COR-L47 (cell line): ENCODE results near the gene CDK19.
"Not testable (repeated sequence)": the region's sequence is repeated elsewhere in the genome, so short reads cannot be mapped to it uniquely, and the experiment has no call there.

Experiments
- DNase-seq: peaks from one replicate; lab custom pipeline; 2025; lab: John Stamatoyannopoulos, UW

CDK19 gene

GRCh38 chr6:110813338-110814101, 1.7 kb downstream of the CDK19 start:
- no peak for DNase-seq

GRCh38 chr6:110812719-110813118, 2.5 kb downstream of the CDK19 start:
- DNase-seq: no peak

GRCh38 chr6:110810896-110811586, 4.2 kb downstream of the CDK19 start:
- no peak for DNase-seq

DNA sequence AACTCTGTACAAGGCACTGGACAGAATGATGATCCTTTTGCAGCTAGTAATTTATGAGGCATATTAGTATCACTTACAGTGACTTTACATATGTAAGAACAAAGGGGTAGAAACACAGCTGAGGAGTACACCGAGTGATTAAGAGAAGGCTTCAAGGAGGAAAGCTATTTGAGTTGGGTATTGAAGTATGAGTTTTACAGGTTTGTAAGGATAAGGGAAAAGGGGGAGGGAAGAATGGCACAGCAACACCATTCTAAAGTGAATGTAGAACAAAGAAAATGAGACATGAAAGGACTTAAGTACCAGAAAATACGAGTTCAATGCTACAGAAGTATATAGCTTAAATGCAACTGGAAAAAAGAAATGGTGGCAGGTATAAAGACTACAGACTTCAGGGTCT, 5.5 kb downstream of the CDK19 start:
- no peak for DNase-seq

- DNase-seq: not testable (repeated sequence)
Measured at GRCh38 chr6:110802175-110802574, 13.1 kb downstream of the CDK19 start.

DNA sequence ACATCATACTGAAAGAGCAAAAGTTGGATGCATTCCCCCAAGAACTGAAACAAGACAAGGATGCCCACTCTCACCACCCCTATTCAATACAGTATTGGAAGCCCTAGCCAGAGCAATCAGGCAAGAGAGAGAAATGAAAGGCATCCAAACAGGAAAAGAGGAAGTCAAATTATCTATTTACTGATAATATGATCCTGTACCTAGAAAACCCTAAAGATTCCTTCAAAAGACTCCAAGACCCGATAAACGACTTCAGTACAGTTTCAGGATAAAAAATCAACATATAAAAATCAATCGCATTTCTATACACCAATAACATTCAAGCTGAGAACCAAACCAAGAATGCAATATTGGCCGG, 14.5 kb downstream of the CDK19 start:
- no peak for DNase-seq

DNA sequence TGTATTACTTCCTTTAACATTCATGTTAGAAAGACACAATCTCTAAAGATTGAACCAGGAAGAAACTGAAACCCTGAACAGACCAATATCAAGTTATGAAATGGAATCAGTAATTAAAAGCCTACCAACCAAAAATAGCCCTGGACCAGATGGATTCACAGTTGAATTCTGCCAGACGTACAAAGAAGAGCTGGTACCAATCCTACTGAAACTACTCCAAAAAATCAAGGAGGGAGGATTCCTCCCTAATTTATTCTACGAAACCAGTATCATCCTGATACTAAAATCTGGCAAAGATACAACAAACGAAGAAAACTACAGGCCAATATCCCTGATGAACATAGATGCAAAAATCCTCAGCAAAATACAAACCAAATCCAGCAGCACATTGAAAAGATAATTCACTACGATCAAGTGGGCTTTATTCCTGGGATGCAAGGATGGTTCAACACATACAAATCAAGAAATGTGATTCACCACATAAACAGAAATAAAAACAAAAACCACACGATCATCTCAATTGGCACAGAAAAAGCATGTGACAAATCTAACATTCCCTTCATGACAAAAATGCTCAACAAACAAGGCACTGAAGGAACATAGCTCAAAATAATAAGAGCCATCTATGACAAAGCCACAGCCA, 15.0 kb downstream of the CDK19 start:
- no peak for DNase-seq

DNA sequence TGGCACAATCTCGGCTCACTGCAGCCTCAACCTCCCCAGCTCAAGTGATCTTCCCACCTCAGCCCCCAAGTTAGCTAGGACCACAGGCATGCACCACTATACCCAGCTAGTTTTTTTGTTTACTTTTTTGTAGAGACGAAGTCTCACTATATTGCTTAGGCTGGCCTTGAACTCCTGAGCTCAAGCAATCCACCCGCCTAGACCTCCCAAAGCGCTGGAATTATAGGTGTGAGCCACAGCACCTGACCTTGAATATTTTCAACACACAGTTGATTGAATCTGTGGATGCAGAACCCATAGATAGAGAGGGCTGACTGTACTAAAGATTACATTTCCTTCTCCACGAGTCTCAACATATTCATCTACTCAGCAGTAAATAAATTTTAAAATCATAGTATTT, 15.6 kb downstream of the CDK19 start:
- no peak for DNase-seq

- DNase-seq: no peak
Measured at GRCh38 chr6:110799189-110799588, 16.1 kb downstream of the CDK19 start.

GRCh38 chr6:110795271-110795670, 20.0 kb downstream of the CDK19 start:
- no peak for DNase-seq

DNA sequence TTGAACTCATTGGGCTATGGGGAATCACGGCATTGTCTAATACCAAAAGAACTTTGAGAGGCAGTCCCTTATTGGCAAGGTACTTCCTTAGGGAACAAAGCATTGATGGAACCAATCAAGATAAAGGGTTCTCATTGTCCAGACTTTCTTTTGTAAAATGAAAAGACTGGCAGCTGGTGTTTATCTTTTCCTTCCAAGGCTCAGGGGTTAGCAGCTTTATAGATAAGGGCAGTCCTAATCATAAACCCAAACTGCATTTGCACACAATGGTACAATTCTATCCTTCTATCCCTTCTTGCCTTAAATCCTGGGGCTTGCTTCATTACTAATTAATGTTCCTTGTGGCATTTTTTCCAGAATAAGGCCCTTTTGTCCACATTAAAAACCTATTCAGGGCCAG, 28.6 kb downstream of the CDK19 start:
- no peak for DNase-seq

- DNase-seq: no peak
Measured at GRCh38 chr6:110786271-110786670, 29.0 kb downstream of the CDK19 start.

DNA sequence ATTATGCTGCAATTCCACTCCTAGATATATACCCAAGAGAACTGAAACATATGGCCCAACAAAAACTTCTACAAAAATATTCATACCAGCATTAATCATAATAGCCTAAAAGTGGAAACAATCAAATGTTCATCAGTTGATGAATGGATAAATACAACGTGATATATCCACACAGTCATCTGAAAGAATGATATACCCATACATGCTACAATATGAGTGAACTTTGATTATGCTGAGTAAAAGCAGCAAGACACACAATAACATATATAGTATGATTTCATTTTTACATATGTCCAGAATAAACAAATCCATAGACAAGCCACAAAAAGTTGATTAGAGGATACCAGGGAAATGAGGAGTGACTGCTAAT, 30.7 kb downstream of the CDK19 start:
- DNase-seq: no peak

DNA sequence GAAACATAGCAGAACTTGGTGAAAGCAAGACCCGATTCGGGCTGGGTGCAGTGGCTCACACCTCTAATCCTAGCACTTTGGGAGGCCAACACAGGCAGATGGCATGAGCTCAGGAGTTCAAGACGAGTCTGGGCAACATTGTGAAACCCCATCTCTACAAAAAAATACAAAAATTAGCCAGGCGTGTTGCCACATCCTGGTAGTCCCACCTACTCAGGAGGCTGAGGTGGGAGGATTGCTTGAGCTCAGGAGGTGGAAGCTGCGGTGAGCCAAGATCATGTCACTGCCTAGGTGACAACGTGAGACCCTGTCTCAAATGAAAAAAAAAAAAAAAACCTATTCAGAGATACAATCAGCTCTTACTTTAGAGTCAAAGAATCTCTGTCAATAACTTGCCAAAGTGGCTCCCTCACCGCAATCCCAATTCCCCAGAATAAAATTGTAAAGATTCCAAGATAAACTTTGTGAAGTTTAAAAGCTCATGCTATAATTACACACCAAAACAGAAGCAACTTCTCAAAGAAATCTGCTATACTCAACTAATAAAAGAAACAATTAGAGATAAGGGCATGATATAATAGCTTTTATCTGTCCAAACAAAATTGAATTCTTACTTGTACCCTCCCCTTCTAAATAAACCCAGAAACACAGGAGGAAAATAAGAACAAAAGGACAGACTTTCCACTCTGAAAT, 33.6 kb downstream of the CDK19 start:
- no peak for DNase-seq

DNA sequence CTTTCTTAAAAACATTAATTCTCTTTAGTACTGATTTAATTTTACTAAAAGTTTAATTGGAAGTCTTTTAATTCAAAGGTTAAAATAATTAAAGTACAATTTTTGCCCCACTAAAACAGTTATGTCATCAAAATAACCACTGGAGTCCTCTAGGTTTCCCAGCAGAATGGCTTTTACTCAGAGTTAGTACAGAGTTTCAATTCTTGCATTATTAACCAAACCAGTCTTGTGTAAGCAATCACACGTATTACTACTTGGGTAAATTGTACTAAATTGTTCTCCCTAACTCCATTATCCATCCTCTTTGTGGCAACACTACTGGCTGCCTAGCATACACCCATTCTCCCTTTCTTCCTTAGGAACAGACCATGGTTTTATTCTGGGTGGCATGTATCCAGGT, 36.9 kb downstream of the CDK19 start:
- DNase-seq: no peak

GRCh38 chr6:110777636-110778035, 37.6 kb downstream of the CDK19 start:
- DNase-seq: no peak

GRCh38 chr6:110776413-110776812, 38.9 kb downstream of the CDK19 start:
- no peak for DNase-seq

GRCh38 chr6:110769923-110770322, 45.3 kb downstream of the CDK19 start:
- DNase-seq: no peak

GRCh38 chr6:110768057-110768456, 47.2 kb downstream of the CDK19 start:
- DNase-seq: no peak

DNA sequence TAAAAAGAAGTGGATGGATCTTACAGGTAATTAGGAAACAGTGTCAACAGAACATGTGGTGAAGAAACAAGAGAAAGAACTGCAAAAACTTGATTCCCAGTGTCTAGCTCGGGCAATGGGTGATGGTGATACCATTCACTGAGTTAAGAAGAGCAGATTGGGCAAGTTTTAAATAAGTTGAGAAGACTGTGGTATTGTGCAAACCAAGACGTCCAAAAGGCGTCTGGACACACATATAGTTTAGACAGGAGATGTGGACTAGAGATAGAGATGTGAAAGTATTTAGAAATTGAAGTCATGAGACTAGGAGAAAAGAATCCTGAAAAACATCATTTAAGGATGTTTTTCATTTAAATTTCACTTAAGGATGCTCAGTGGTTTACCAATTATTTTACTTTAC, 53.9 kb downstream of the CDK19 start:
- DNase-seq: no peak

GRCh38 chr6:110760589-110760988, 54.7 kb downstream of the CDK19 start:
- DNase-seq: no peak

GRCh38 chr6:110760098-110760497, 55.2 kb downstream of the CDK19 start:
- not testable (repeated sequence) for DNase-seq

GRCh38 chr6:110757926-110758325, 57.3 kb downstream of the CDK19 start:
- no peak for DNase-seq
